HT-29 (cell line): ENCODE measurements around the gene LBHD2. TPM values are rescaled to one million over a fixed set of nuclear protein-coding genes. Genes with fewer than 3 reads are reported as not detected.
"Not testable (repeated sequence)": the region's sequence is repeated elsewhere in the genome, so short reads cannot be mapped to it uniquely, and the experiment has no call there.

Experiments used
- DNase-seq: peaks from one replicate; pipeline ENCODE4 v3.0.0-alpha.2; 2015; ENCODE audit warnings: low spot score
- total RNA-seq: library from RNA; depleted of rRNA; stranded (reverse); fragments of >200 nt; shearing (Covaris generic); gene quantifications from 2 replicates; pipeline ENCODE4 v1.2.3, GENCODE V29; 2014

LBHD2 gene
- total RNA-seq, 1 experiment from 2014 or later, result not detected

GRCh38 chr14:103118018-103118662 is 34.1 kb downstream of the LBHD2 start:
- no peak for DNase-seq

- no peak for DNase-seq
Observed at GRCh38 chr14:103118663-103119404, 34.8 kb downstream of the LBHD2 start.

GRCh38 chr14:103119527-103119926 is 35.5 kb downstream of the LBHD2 start:
- DNase-seq, result not testable (repeated sequence)

- peak; percentile 62 for DNase-seq
Observed at GRCh38 chr14:103121121-103121845, 37.3 kb downstream of the LBHD2 start.

- DNase-seq, result peak; percentile 91
Observed at GRCh38 chr14:103121846-103122584, 38.0 kb downstream of the LBHD2 start.

GRCh38 chr14:103122585-103122946 is 38.6 kb downstream of the LBHD2 start:
- DNase-seq, result no peak

- no peak for DNase-seq
Observed at GRCh38 chr14:103122947-103123633, 39.1 kb downstream of the LBHD2 start, which contains the start of gene TNFAIP2. TNFAIP2 (plus strand) TSS chr14:103123461; CDS start chr14:103126458, 2,997 bp downstream.

GRCh38 chr14:103123634-103124500 is 39.9 kb downstream of the LBHD2 start:
- no peak for DNase-seq

- DNase-seq, result no peak
Observed at GRCh38 chr14:103124501-103125001, 40.5 kb downstream of the LBHD2 start.

- DNase-seq, result no peak
Observed at GRCh38 chr14:103125098-103126070, 41.4 kb downstream of the LBHD2 start.

GRCh38 chr14:103126088-103126872 is 42.3 kb downstream of the LBHD2 start:
- DNase-seq, result no peak

GRCh38 chr14:103126873-103127304 is 42.9 kb downstream of the LBHD2 start:
- peak; percentile 75 for DNase-seq

GRCh38 chr14:103127356-103127755 is 43.3 kb downstream of the LBHD2 start:
- no peak for DNase-seq

- peak; percentile 52 for DNase-seq
Observed at GRCh38 chr14:103127861-103128598, 44.0 kb downstream of the LBHD2 start.

GRCh38 chr14:103128631-103129300 is 44.8 kb downstream of the LBHD2 start:
- peak; percentile 80 for DNase-seq

- no peak for DNase-seq
Observed at GRCh38 chr14:103129301-103130016, 45.4 kb downstream of the LBHD2 start.
